GM23338 (cell line): ENCODE measurements around the gene USP32.

Source experiments
- EZH2 ChIP-seq: fragments of 200-600 bp; sonication (generic); IDR thresholded peaks from one replicate; pipeline ENCODE4 v1.8.0; 2017; ENCODE audit warnings: antibody characterized with exemption, mild to moderate bottlenecking, low read depth; ENCODE audit not compliant: unreplicated experiment
- JUNB ChIP-seq: IDR thresholded peaks from one replicate; pipeline ENCODE4 v1.6.1; 2016; ENCODE audit warnings: antibody characterized with exemption; ENCODE audit not compliant: unreplicated experiment
- POLR2AphosphoS5 ChIP-seq: IDR thresholded peaks from 2 replicates; pipeline ENCODE4 v1.6.1; 2016; ENCODE audit warnings: antibody characterized with exemption, low read depth
- TF ChIP-seq, protein P1 (sequence below): IDR thresholded peaks from one replicate; pipeline ENCODE4 v1.6.1; 2018; ENCODE audit warnings: antibody characterized with exemption; ENCODE audit not compliant: unreplicated experiment
- TF ChIP-seq, protein P2 (sequence below), 2 experiments: fragments of 200-600 bp in 1 of 2; sonication (generic) in 1 of 2; conservative IDR thresholded peaks; 2 replicates each; pipeline versions ENCODE4 v1.5.1 to v1.6.1; 2016 to 2017; ENCODE audit warnings: antibody characterized with exemption in 2 of 2, low read depth in 2 of 2, mild to moderate bottlenecking in 2 of 2, moderate library complexity in 1 of 2

DNA sequence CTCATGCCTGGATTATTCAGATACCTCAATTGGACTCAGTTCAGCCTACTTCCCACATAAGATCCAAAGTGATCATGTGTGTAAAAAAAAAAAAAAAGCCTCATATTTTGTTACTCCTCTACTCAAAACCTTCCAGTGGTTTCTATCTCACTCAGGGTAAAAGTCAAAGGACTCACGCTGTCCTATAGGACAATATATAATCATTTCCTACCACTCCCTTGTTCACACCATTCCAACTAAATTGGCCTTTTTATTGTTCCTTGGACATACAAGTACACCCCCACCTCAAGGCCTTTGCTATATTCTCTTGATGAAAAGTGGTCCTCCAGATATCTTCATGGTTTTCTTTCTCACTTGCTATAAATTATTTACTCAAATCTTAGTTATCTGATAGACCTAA lies 99.2 kb downstream of the USP32 start:
- TF ChIP-seq JUNB = no peak
- TF ChIP-seq, protein P1, sequence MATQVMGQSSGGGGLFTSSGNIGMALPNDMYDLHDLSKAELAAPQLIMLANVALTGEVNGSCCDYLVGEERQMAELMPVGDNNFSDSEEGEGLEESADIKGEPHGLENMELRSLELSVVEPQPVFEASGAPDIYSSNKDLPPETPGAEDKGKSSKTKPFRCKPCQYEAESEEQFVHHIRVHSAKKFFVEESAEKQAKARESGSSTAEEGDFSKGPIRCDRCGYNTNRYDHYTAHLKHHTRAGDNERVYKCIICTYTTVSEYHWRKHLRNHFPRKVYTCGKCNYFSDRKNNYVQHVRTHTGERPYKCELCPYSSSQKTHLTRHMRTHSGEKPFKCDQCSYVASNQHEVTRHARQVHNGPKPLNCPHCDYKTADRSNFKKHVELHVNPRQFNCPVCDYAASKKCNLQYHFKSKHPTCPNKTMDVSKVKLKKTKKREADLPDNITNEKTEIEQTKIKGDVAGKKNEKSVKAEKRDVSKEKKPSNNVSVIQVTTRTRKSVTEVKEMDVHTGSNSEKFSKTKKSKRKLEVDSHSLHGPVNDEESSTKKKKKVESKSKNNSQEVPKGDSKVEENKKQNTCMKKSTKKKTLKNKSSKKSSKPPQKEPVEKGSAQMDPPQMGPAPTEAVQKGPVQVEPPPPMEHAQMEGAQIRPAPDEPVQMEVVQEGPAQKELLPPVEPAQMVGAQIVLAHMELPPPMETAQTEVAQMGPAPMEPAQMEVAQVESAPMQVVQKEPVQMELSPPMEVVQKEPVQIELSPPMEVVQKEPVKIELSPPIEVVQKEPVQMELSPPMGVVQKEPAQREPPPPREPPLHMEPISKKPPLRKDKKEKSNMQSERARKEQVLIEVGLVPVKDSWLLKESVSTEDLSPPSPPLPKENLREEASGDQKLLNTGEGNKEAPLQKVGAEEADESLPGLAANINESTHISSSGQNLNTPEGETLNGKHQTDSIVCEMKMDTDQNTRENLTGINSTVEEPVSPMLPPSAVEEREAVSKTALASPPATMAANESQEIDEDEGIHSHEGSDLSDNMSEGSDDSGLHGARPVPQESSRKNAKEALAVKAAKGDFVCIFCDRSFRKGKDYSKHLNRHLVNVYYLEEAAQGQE = no peak
- TF ChIP-seq, protein P2, sequence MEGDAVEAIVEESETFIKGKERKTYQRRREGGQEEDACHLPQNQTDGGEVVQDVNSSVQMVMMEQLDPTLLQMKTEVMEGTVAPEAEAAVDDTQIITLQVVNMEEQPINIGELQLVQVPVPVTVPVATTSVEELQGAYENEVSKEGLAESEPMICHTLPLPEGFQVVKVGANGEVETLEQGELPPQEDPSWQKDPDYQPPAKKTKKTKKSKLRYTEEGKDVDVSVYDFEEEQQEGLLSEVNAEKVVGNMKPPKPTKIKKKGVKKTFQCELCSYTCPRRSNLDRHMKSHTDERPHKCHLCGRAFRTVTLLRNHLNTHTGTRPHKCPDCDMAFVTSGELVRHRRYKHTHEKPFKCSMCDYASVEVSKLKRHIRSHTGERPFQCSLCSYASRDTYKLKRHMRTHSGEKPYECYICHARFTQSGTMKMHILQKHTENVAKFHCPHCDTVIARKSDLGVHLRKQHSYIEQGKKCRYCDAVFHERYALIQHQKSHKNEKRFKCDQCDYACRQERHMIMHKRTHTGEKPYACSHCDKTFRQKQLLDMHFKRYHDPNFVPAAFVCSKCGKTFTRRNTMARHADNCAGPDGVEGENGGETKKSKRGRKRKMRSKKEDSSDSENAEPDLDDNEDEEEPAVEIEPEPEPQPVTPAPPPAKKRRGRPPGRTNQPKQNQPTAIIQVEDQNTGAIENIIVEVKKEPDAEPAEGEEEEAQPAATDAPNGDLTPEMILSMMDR (conservative IDR thresholded peaks at IDR 0.05; ENCODE audit: low read depth in 2 of 2) = no peak
- no peak for TF ChIP-seq POLR2AphosphoS5
- no peak for TF ChIP-seq EZH2
